GM12873 (cell line): Measurements from ENCODE around the gene SCNN1A.
A peak's percentile ranks its signal among the peaks of the same experiment; 100 is the strongest.

Experiments
- CTCF ChIP-seq: IDR thresholded peaks from 2 replicates; pipeline ENCODE4 v1.5.1; 2012; ENCODE audit warnings: low read depth, mild to moderate bottlenecking, moderate library complexity, low read length, control low read depth; ENCODE audit not compliant: insufficient read depth; ENCODE audit errors: missing control alignments

SCNN1A gene

DNA sequence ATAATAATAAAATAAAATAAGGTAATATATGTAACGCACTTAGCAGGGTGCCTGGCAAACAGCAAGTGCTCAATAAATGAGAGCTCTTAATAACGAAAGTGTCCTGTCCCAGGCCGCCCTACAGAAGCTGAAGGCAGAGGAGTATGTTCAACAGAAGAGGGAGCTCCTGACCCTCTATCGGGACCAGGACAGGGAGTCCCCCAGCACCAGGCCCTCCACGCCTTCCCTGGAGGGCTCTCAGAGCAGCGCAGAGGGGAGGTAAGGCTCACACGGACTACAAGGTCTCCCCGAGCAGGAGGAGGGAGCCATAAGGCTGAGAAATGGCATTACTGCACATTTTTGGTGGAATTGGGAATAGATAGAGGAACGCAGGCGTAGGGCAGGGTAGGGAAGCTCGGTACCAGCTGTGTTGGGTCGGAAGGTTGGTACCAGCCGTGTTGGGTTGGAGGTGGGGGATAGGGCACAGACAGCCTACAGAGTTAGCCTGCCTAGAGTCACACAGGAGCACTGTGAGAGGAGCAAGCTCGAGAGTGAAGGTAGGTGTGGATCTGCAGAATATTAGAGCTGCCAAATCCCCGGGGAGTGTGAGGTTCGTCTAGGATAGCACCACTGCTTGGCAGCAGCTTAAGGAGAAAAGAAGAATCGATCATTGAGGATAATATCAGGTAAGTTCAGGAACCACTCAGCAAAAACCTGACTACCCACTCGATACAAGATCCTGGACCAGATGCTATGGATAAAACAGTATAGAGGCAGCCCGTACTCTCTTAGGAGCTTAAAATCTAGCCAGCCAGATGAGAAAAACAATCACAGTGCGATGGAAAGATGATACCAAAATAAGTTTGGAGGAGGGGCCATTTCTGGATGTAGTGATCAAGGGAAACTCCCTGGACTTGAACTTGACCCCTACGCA, 48.8 kb downstream of the SCNN1A start:
- TF ChIP-seq CTCF, result peak; percentile 27

GRCh38 chr12:6324936-6325750, 50.2 kb downstream of the SCNN1A start:
- no peak for TF ChIP-seq CTCF

GRCh38 chr12:6323995-6324711, 51.2 kb downstream of the SCNN1A start:
- TF ChIP-seq CTCF, result no peak

GRCh38 chr12:6323340-6323994, 51.9 kb downstream of the SCNN1A start:
- TF ChIP-seq CTCF, result peak; percentile 58

- TF ChIP-seq CTCF, result no peak
These were observed 52.4 kb downstream of the SCNN1A start for GRCh38 chr12:6322969-6323339.

GRCh38 chr12:6322352-6322751, 53.0 kb downstream of the SCNN1A start:
- TF ChIP-seq CTCF, result no peak
